ENCODE results near the gene TECPR2. TPM values are rescaled to one million over a fixed set of nuclear protein-coding genes. Genes with fewer than 3 reads are reported as not detected.
A peak's percentile ranks its signal among the peaks of the same experiment; 100 is the strongest.

The TECPR2 gene
- total and polyA plus RNA-seq, 8 donors: 11.6 to 30.1 (median 16.2) TPM

GRCh38 chr14:102316338-102316742, 46.4 kb upstream of the TECPR2 start:
- Histone ChIP-seq H3K4me3 (peak overlapping the region; percentile 45 to 57), H3K36me3 (no peaks in the 10 kb centered on the region), H3K4me1 (peaks cover 3 to 49% of the 10 kb centered on the region in 2 donors), H3K9me3 (no peaks in the 10 kb centered on the region), H3K27ac (peak overlapping the region; percentile 71 to 89), H3K27me3 (no peaks in the 10 kb centered on the region)
- intact Hi-C loops (cut with DNase I): no loop called here
- ATAC-seq (peak; percentile 12), DNase-seq (peak in 1 of 4 donors; percentile 80)
- TF ChIP-seq CTCF (IDR thresholded peaks at IDR 0.05): no peak

GRCh38 chr14:102316743-102317563, 45.8 kb upstream of the TECPR2 start:
- no peaks in the 10 kb centered on the region for H3K9me3 ChIP-seq
- H3K27me3 ChIP-seq: no peaks in the 10 kb centered on the region
- intact Hi-C loops (cut with DNase I): no loop called here
- peak overlapping the region; percentile 45 to 57 for H3K4me3 ChIP-seq
- DNase-seq (peak; percentile 89 to 98 (median 94)), ATAC-seq (peak; percentile 82)
- peak overlapping the region; percentile 75 to 89 for H3K27ac ChIP-seq
- TF ChIP-seq CTCF (IDR thresholded peaks at IDR 0.05): peak; percentile 66 to 75
- no peaks in the 10 kb centered on the region for H3K36me3 ChIP-seq
- H3K4me1 ChIP-seq: peaks cover 3 to 49% of the 10 kb centered on the region in 2 donors

- Histone ChIP-seq H3K4me3 (peak overlapping the region; percentile 45 to 57), H3K4me1 (peaks cover 3 to 50% of the 10 kb centered on the region in 2 donors), H3K9me3 (no peaks in the 10 kb centered on the region), H3K27me3 (no peaks in the 10 kb centered on the region), H3K36me3 (no peaks in the 10 kb centered on the region), H3K27ac (peak overlapping the region; percentile 75 to 89)
- no peak for TF ChIP-seq CTCF (IDR thresholded peaks at IDR 0.05)
- peak in 1 of 4 donors; percentile 21 for DNase-seq
- peak; percentile 1 for ATAC-seq
- intact Hi-C loops (cut with DNase I): no loop called here
Measured at GRCh38 chr14:102317564-102318248, 45.0 kb upstream of the TECPR2 start.

- Histone ChIP-seq H3K4me1 (peaks cover 3 to 53% of the 10 kb centered on the region in 2 donors), H3K36me3 (no peaks in the 10 kb centered on the region), H3K9me3 (no peaks in the 10 kb centered on the region), H3K27me3 (no peaks in the 10 kb centered on the region), H3K4me3 (peak overlapping the region; percentile 70 to 73), H3K27ac (peak overlapping the region; percentile 87 to 94)
- no peak for TF ChIP-seq CTCF (IDR thresholded peaks at IDR 0.05)
- intact Hi-C loops (cut with DNase I): no loop called here
- ATAC-seq: no peak
- no peak for DNase-seq
Measured at GRCh38 chr14:102318781-102319276, 43.9 kb upstream of the TECPR2 start.
